Measurements from ENCODE around the gene TAF1C. TPM values are rescaled to one million over a fixed set of nuclear protein-coding genes. Genes with fewer than 3 reads are reported as not detected.
A peak's percentile ranks its signal among the peaks of the same experiment; 100 is the strongest.

The TAF1C gene
- total and polyA plus RNA-seq, 9 of the 15 experiments (the other 6 are each of a cell fraction or from before 2014, with no cell fraction given): 1.5 to 74.8 (median 21.0) TPM

- TF ChIP-seq CTBP1 (IDR thresholded peaks at IDR 0.05; ENCODE audit: borderline replicate concordance): peak; percentile 82; the same call in 1 of the 2 replicates
- TF ChIP-seq TARDBP (IDR thresholded peaks at IDR 0.05): no peak
- no peak for TF ChIP-seq HOXB6 (CRISPR knock-in tag; IDR thresholded peaks at IDR 0.05; ENCODE audit: borderline replicate concordance)
- no peak for TF ChIP-seq SMARCA5 (IDR thresholded peaks at IDR 0.05)
- TF ChIP-seq ZNF316 (IDR thresholded peaks at IDR 0.05): no peak
- TF ChIP-seq ZNF766 (CRISPR knock-in tag; conservative IDR thresholded peaks at IDR 0.05): no peak
- no peak for TF ChIP-seq KAT7 (CRISPR knock-in tag; IDR thresholded peaks at IDR 0.05; ENCODE audit: borderline replicate concordance)
- TF ChIP-seq MAZ (CRISPR knock-in tag; conservative IDR thresholded peaks at IDR 0.05 in 1 of 2, IDR thresholded peaks at IDR 0.05 in 1 of 2): peak; percentile 61 to 87; a peak in 3 of 4 replicates
- no peak for TF ChIP-seq NR2C2 (CRISPR knock-in tag; IDR thresholded peaks at IDR 0.05)
- peak; percentile 77 for TF ChIP-seq NR2C2 (tag; IDR thresholded peaks at IDR 0.05)
- no peak for TF ChIP-seq THRAP3 (IDR thresholded peaks at IDR 0.05; ENCODE audit: borderline replicate concordance)
- no peak for TF ChIP-seq HIVEP1 (CRISPR knock-in tag; IDR thresholded peaks at IDR 0.05)
- no peak for TF ChIP-seq ATF6 (CRISPR knock-in tag; IDR thresholded peaks at IDR 0.05)
- no peak for TF ChIP-seq ZNF318 (IDR thresholded peaks at IDR 0.05; ENCODE audit: borderline replicate concordance in 1 of 2, low read depth in 1 of 2)
- TF ChIP-seq DNMT1 (IDR thresholded peaks at IDR 0.05): no peak
- TF ChIP-seq TFE3 (CRISPR knock-in tag; IDR thresholded peaks at IDR 0.05): peak; percentile 97
- TF ChIP-seq FOXA1 (IDR thresholded peaks at IDR 0.05; ENCODE audit: borderline replicate concordance): no peak
These were observed 41.8 kb downstream of the TAF1C start, which contains the start of the genes DNAAF1 and HSDL1 (continued) for GRCh38 chr16:84144859-84145639.
